Neural progenitor cell (in vitro differentiated cells): ENCODE results near the gene DQX1.

ENCODE experiments used
- EZH2 ChIP-seq: fragments of 200-600 bp; sonication (generic); IDR thresholded peaks from 2 replicates; pipeline ENCODE4 v1.6.1; 2017; ENCODE audit warnings: antibody characterized with exemption, mild to moderate bottlenecking, moderate library complexity
- EZH2phosphoT487 ChIP-seq: fragments of 200-600 bp; sonication (generic); IDR thresholded peaks from 2 replicates; pipeline ENCODE4 v1.6.1; 2017; ENCODE audit warnings: antibody characterized with exemption
- TF ChIP-seq, protein P1 (sequence below): fragments of 200-600 bp; sonication (generic); IDR thresholded peaks from 2 replicates; pipeline ENCODE4 v1.5.1; 2017; ENCODE audit warnings: antibody characterized with exemption, mild to moderate bottlenecking

DNA sequence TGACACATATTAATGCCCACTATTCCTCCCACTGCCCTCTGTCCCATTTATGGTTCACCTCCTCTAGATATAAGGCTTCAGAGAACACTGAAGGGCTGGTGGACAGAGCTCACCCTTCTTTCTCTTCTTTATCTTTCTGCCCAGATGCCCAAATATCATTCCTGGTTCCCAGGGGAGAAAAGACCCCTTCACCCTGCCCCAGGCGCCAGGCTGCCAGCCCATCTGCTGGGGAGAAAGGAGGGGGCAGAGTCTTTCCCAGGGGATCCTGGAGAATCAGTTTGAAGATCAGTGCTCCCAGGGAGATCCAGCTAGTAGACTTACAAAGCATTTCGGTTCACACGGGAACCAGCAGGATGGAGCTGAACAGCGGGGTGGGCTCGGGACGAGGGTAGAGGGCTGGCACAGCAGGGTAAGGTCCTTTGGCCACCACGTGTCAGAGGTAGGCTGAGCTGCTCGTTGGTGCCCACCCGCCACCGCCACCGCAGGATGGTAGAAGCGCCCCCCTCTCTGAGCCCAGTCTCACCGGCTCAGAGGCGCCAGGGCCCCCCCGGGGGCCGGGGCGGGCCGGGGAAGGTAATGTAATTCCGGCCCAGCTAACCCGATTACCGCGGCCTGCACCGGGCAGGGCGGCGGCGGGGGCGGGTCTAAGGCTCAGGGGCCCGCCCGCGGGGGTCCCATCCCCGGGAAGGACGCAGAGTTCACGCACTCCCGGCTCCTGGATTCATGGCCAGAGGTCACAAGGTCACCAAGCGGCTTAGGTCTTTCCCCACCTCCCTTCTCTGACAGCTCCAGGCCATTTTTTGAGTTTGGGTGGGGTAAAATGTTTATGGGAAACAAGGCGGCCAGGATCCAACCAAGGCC is 13.1 kb downstream of the DQX1 start:
- TF ChIP-seq, protein P1, sequence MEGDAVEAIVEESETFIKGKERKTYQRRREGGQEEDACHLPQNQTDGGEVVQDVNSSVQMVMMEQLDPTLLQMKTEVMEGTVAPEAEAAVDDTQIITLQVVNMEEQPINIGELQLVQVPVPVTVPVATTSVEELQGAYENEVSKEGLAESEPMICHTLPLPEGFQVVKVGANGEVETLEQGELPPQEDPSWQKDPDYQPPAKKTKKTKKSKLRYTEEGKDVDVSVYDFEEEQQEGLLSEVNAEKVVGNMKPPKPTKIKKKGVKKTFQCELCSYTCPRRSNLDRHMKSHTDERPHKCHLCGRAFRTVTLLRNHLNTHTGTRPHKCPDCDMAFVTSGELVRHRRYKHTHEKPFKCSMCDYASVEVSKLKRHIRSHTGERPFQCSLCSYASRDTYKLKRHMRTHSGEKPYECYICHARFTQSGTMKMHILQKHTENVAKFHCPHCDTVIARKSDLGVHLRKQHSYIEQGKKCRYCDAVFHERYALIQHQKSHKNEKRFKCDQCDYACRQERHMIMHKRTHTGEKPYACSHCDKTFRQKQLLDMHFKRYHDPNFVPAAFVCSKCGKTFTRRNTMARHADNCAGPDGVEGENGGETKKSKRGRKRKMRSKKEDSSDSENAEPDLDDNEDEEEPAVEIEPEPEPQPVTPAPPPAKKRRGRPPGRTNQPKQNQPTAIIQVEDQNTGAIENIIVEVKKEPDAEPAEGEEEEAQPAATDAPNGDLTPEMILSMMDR, result no peak
- no peak for TF ChIP-seq EZH2
- TF ChIP-seq EZH2phosphoT487, result no peak
